GM12875 (cell line): Measurements from ENCODE around the gene ANKZF1.

Experiments used
- H3K4me3 ChIP-seq: one replicate; pipeline ENCODE4 v1.5.1; 2011; ENCODE audit warnings: low read depth, low read length, control low read depth
- TF ChIP-seq, protein P1 (sequence below): IDR thresholded peaks from 2 replicates; pipeline ENCODE4 v1.5.1; 2011; ENCODE audit warnings: low read depth, mild to moderate bottlenecking, control low read depth, inconsistent platforms, low read length, moderate library complexity, borderline replicate concordance; ENCODE audit not compliant: insufficient read depth

ANKZF1 gene

DNA sequence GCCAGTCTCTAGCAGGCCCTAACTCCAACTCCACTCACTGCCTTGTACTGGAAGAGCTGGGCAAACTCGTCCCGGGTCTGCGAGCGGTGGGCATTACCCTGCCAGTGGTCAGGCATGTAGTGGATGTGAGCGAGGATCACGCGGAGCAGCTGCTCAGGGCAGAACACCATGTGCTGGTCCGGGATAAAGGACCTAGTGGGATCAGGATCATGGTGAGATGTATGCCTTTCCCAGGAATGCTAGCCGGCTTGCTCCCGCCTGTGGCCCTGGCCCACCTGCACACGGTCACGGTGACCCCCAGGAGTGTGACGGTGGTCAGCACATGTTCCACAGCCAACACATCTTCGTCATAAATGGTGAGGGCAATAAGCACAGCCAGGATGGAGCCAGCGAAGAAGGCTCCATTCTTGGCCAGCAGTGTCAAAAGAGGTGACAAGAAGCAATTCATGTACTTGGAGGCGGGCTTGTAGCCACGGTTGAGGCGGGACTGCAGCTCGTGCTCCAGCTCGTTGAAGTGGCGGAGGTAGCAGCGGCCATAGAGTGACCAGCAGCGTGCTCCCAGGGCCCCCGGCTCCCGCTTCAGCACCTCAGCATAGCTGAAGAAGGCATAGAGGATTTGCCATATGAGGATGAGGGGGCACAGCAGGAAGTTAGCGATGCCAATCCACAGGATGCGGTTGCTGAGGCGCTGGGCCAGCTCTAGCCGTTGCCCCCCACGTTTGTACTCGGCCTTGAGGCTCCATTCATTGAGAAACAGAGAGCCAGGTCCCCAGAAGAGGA, 5.6 kb upstream of the ANKZF1 start:
- TF ChIP-seq, protein P1, sequence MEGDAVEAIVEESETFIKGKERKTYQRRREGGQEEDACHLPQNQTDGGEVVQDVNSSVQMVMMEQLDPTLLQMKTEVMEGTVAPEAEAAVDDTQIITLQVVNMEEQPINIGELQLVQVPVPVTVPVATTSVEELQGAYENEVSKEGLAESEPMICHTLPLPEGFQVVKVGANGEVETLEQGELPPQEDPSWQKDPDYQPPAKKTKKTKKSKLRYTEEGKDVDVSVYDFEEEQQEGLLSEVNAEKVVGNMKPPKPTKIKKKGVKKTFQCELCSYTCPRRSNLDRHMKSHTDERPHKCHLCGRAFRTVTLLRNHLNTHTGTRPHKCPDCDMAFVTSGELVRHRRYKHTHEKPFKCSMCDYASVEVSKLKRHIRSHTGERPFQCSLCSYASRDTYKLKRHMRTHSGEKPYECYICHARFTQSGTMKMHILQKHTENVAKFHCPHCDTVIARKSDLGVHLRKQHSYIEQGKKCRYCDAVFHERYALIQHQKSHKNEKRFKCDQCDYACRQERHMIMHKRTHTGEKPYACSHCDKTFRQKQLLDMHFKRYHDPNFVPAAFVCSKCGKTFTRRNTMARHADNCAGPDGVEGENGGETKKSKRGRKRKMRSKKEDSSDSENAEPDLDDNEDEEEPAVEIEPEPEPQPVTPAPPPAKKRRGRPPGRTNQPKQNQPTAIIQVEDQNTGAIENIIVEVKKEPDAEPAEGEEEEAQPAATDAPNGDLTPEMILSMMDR, result no peak
- no peak overlapping the region for H3K4me3 ChIP-seq

GRCh38 chr2:219225350-219225749, 4.3 kb upstream of the ANKZF1 start:
- no peak overlapping the region for H3K4me3 ChIP-seq
- TF ChIP-seq, protein P1, result no peak

DNA sequence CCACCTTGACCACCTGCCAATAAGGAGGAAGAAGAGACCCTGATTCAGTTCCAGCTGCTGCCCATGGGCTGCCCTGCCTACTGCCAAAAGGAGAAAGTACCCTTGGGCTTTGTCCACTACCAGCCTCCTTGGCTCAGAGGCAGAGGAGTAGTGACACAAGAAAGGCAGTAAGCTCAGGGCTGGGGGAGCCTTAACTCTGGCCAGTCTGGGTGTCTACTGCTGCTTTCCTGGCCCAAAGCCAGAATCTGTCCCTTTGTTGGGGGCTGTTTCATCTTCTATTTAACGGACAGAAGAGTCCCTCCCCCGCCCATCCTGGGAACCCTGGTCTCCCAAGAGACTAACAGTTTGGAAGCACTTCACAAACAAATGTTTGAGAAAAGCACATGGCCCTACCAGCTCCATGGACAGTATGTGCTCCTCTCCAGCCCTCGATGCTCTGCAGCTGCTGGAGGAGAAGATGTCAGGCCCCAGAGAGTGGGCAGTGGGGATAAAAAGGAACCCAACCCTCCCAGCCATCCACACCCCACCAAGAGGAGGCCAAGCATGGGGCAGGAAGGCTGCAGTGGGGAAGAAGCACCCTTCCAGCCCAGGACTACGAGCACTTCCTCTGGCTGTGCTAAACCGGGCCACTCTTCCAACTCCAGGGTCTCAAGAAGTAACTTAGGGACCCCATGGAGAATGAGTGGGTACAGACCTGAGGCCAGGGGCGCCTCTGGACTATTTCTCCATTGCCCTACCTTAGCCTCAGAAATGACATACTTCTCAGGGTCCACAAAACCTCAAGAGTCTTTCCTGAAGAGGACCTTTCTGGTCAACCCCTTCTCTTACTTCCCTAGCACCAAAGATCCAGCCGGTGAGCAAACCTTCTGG, 1.3 kb upstream of the ANKZF1 start:
- H3K4me3 ChIP-seq, result peak overlapping the region; percentile 84
- TF ChIP-seq, protein P1, result no peak

GRCh38 chr2:219228911-219229304, 698 bp upstream of the ANKZF1 start:
- TF ChIP-seq, protein P1, result no peak
- peak overlapping the region; percentile 84 for H3K4me3 ChIP-seq

DNA sequence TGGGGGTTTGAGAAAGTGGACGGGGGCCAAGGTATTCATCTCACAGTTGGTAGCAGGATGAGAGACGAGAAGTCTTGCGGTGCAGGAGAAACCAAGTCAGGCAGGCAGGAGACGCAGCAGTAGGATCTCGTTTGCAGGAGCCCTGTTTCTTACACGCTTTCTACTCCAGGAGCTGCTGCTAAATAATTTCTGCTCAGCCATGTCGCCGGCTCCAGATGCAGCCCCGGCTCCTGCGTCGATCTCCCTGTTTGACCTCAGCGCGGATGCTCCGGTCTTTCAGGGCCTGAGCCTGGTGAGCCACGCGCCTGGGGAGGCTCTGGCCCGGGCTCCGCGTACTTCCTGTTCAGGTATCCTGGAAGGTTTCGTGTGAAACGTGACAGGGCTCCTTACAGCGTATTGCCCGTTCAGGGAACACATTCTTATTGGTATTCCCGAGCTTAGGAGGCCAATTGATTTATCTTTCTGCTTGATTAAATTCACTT, 494 bp downstream of the ANKZF1 start:
- TF ChIP-seq, protein P1, result no peak
- peak overlapping the region; percentile 84 for H3K4me3 ChIP-seq

DNA sequence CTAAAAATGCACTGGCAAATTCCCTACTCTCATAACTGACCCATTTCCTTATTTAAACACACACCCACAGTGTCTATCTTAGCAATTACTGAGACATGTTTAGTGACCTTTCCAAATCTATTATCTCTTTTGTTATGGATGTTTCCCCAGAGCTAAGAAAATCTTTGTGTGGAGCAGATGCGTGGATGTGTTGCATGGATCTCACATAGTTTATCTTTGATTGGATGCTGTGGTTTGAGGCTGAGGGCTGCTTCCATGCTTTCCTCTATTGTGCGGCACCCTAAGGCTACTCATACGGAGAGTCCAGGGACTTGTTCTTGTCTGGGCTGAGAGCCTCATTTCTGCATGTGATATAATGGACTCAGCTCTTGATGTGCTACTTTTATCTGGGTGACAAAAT, 4.7 kb downstream of the ANKZF1 start:
- no peak overlapping the region for H3K4me3 ChIP-seq
- TF ChIP-seq, protein P1, result no peak
